HG03108 (cell line): ENCODE measurements around the gene PRR5.

Experiments used
- ATAC-seq: cut with Tn5 transposase; IDR thresholded peaks from one replicate; pipeline ENCODE4 v1.9.1; 2021; ENCODE audit warnings: moderate library complexity; ENCODE audit not compliant: unreplicated experiment

Gene PRR5

DNA sequence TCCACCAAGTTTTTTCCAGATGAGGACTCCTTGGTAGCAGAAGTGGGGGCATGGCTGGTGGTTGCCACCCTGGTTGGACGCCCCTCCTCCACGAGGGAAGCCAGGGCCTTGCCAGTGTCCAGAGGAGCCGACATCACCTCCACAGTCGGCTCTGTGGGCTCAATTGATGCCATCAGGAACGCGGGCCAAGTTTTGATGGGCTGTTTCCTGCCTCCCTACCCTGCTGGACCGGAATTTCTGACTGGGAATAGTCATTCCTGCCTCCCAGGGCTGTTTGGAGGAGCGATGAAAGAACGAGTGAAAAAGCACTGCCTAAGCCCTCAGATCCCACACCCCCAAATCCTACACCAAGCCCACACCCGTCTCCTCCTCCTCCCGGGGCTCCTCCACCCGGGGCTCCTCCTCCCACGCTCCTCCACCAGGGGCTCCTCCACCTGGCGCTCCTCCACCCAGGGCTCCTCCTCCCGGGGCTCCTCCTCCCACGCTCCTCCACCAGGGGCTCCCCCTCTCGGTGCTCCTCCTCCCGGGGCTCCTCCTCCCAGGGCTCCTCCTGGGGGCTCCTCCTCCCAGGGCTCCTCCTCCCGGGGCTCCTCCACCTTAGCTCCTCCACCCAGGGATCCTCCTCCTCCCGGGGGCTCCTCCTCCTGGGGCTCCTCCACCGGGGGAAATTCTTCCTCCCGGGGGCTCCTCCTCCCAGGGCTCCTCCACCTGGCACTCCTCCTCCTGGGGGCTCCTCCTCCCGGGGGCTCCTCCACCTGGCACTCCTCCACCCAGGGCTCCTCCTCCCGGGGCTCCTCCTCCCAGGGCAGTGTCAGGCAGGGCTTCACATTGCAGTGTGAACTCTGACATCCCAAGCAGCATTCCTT is 10.0 kb upstream of the PRR5 start:
- ATAC-seq = no peak

DNA sequence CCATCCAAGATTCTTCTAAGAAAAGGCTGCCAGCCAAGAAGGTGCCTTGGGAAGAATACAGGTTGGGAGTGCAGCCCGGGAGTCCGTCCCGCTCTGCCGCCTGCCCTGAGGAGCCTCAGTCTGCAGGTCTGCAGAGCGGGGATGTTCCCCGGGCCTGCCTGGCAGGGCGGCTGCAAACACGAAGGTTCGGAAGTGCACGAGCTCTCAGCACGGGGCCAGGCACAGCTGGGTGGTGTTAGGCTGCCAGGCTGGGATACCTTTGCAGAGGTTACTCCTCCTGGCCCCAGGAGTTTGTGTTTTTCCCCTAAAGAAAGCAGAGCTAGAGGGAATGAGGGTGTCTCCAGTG is 9.4 kb upstream of the PRR5 start:
- no peak for ATAC-seq

DNA sequence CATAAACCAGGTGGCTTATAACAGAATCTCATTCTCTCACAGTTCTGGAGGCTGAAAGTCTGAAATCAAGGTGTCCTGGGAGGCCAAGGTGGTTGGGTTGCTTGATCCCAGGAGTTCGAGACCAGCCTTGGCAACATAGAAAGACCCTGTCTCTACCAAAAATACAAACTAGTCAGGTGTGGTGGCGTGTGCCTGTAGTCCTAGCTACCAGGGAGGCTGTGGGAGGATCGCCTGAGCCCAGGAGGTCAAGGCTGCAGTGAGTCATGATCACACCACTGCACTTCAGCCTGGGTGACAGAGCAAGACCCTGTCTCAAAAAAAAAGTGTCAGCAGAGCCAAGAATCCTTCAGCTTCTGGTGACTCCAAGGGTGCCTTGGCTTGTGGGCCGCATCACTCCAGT is 8.9 kb upstream of the PRR5 start:
- no peak for ATAC-seq

DNA sequence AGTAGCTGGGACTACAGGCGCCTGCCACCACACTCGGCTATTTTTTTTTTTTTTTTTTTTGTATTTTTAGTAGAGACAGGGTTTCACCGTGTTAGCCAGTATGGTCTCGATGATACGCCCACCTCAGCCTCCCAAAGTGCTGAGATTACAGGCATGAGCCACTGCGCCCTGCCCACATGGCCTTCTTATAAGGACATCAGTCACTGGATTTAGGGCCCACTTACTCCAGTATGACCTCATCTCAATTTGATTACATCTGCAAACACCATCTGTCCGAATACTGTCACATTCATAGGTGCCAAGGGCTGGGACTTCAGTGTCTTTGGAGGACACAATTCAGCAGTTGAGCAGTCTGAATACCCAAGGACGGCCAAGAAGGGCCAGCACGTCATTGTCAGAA is 8.2 kb upstream of the PRR5 start:
- ATAC-seq = no peak

DNA sequence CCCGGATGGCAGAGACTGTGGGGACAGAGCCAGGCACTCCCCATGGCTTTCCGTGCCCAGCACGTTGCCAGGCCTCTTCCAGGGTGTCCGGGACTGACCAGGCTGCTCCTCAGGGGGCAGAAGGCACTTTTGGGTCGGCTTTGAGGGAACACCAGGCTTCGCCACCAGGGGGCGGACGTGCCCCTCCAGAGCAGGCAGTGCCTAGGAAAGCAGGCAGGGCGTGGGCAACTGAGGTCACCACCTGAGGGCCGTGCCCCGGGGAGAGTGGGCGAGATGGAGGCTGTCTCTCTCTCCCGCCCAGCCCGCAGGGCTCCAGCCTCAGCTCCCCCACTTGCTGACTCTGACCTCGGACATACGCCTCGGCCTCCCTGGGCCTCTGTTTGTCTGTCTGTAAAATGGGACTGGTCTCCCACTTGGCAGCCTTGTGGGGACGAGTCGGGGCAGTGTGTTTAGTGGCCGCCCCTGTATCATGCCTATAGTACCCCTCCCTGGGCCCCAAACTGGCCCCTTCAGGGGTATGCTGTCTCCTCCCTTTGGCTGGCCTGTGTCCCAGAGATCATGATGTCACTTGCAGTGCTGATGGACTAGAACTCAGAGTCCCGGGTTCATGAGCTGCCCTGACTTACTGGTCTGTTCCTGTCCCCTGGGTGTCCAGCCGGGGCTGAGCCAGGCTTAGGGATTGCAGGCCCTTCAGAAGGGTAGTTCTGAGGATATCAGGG is 4.4 kb upstream of the PRR5 start:
- no peak for ATAC-seq

DNA sequence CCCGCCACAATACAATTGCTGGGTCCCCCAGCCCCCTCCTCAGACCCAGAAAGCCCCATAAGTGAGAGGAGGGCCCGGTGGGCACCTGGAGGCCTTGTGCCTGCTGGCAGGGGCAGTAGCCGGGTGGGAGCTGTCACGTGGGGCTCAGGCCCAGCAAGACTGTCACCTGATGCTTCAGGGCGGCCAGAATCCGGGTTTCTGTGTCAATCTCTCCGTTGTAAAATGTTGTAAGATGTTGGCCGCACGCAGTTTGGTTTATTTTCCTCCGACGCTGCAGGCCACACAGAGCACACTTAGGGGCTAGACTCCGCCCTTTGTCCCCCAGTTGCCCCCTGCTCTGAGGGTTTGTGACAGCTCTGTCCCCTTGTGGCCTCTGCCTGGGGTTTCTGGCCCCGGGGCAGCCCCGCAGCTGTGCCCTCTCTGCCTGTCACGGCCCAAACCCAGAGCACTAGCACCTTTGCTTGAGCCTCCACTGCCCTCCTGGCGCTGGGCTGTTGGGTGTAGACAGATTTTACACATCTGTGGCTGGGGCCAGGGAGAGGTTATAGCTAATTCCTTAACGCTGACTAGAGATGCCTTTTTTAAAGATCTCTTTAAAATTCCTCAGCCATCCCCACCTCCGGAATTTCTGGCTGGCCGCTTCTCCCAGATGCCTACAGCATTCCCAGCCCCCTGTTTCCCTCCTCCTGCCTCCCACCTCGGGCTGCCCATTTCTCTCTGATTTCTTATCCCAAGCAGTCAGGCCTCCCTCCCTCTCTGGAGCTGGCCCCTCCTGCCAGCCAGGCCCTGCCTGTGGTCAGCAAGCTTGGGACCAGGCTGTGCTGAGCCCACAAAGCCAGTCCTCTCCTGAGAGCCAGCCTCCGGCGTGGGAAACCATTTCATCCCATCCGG is 3.2 kb upstream of the PRR5 start:
- ATAC-seq = no peak

DNA sequence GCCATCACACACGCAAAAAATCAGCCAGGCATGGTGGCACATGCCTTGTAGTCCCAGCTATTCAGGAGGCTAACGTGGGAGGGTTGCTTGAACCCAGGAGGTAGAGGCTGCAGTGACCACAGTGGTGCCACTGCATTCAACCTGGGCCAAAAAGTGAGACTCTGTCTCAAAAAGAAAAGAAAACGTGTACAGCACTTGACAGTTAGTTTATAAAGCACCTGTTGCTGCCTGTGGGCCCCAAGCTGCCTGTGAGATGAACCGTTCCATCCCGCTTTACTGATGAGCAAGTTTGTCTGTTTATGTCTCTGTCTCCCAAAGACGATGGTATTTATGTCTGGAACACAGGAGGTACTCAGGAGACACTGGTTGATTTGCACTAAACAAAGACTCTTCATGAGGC is 1.5 kb upstream of the PRR5 start:
- no peak for ATAC-seq

DNA sequence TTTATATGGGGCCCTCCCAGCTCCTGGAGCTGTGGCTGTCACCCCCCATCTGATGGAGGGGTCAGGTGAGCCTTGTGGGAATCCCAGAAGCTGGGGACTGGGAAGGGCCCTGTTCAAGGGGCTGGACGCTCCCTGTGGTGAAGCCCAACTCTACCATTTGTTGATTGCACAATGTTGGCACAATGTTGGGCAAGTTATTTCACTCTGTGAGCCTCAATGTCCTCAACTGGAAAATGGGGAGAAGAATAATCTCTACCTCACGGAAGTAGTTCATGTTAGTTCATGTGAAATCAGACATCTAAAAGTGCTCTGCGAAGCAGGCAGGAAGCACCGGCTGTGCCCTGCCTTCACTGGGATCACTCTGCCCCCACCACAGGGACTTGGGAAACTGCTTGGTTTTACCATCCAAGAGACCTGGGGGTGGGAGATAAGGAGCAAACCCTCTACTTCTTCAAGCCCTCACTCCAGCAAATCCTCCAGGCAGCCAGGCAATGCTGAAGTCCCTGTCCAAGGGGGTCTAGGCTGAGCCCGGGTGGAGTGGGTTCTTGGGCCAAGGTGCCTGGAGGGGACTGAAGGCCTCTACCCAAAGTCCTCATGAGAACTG is 715 bp upstream of the PRR5 start:
- ATAC-seq = no peak

DNA sequence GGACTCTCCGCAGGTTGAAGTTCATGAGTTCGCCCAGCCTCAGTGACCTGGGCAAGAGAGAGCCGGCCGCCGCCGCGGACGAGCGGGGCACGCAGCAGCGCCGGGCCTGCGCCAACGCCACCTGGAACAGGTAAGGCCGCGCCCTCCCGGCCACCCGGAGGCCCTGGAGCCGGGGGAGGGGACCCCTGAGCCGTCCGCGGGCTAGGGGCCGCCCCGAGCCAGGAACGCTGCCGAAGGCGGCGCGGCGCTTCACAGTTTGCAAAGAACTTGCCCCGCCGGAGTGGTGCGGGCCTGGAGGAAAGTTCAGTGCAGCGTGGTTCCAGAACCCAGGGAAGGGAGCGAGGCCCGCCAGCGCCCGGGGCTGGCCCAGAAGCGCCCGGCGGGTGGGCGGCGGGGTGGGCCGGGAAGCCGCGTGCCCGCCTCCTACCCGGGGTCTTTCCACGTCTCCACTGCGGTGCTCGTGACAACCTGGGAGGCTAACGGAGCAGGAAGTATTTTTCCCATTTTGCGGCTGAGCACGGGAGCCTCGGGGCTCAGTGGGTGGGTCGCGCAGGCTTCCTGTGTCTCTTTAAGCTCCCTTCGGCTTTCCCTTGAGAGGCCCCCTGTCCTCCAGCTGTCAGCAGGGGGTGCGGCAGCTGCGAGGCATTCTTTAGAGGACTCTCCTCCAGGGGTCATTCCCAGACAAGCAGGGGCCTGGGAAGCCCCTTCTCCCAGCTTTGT is 635 bp downstream of the PRR5 start:
- ATAC-seq = peak; percentile 25

DNA sequence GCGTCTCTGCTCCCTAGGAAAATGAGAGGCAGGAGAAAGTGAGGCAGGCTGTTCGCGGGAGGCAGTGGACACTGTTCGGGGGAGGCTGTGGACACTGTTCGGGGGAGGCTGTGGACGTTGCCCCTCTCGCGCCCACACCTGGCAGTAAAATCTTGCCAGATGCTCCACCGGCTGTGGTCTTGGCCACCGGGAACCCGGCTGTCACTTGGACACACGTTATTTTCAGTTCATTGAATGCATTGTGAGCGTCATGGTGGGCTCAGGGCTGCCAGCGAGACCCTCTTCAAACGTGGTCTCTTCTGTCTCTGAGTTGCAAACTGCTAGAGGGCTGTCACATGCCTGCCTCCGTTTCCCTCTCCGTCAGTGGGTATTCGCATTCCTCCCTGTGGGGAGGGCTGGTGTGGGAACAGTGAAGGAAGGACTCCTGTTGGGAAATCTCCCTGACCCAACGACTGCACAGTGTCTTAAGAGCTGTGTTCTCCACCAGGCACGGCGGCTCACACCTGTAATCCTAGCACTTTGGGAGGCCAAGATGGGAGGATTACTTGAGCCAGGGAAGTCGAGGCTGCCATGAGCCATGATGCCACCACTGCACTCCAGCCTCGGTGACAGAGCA is 1.4 kb downstream of the PRR5 start:
- ATAC-seq = no peak

DNA sequence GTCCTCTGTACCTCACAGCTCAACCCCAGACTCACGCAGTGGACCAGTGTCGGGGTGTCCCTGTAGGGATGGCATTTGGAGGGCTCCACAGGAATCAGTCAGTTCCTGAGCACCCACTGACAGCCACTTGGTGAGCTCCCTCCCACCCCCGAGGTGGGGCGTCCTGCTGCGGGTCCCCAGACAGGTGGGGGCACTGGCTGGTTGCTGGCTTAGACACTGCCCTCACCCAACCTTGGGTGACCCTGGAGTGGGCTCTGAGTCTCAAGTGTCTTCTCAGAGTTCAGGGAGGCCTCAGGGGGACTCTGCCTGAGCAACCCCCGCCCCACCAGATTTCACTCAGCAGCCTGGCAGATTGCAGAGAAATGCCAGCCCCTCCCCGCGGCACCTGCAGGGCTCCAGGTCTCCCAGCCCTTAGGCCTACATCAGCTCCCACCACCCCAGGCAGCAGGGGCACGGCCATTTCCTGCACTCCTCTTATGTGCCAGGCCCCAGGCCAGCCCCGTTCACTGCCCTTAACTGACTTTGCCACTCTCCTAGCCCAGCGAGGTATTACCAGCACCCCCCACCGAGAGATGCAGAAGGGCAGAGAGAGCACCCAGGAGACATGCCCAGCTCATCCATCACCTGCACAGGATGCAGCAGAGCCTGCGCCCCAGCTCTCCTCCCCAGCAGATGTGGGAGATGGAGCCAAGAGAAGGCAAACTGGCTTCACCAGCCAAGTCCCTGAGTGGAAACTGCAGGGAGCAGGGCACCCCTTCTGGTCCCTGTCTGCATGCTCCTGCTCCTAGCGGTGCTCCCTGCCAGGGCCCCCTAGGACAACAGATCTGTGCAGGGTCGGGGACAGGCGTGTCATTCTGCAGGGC is 2.4 kb downstream of the PRR5 start:
- ATAC-seq = no peak

DNA sequence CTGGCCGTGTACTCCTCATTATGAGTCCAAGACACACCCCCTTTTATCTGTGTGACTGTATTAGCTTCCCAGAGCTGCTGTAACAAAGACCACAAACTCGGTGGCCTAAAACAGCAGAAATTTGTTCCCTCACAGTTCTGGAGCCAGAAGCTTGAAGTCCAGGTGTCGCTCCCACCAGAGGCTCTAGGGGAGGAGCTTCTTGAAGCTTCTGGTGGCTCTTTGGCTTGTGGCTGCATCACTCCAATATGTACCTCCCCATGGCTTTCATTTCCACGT is 3.0 kb downstream of the PRR5 start:
- no peak for ATAC-seq

DNA sequence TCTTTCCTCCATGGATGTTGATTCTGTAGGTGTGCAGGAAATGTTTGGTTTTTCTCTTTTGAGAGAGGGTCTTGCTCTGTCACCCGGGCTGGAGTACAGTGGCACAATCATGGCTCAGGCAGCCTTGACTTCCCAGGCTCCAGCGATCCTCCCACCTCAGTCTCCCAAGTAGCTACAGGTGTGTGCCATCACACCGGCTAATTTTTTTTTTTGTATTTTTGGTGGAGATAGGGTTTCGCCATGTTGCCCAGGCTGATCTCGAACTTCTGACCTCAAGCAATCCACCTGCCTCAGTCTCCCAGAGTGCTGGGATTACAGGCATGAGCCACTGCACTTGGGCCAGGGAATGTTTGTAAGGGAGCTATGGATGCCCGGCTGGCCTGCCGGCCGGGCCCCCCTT is 4.5 kb downstream of the PRR5 start:
- no peak for ATAC-seq

DNA sequence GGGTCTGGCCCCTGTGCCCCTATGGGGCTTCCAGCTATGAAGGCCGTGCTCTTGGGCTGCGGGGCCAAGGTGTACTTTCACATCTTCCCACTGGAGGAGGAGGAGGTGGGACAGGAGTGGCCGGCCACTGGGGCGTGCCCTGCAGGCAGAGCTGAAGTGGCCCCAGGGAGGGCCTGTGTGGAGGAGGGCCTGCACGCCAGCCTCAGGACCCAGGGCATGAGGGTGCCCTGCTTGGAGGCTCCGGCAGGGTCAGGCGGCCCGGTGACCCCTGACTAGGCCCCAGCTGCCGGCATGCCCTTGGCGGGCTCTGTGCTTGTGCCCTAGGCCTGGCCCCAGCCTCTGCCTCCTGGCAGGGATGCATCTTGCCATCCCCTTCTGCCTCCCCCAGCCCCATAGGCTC is 5.2 kb downstream of the PRR5 start:
- ATAC-seq = no peak

DNA sequence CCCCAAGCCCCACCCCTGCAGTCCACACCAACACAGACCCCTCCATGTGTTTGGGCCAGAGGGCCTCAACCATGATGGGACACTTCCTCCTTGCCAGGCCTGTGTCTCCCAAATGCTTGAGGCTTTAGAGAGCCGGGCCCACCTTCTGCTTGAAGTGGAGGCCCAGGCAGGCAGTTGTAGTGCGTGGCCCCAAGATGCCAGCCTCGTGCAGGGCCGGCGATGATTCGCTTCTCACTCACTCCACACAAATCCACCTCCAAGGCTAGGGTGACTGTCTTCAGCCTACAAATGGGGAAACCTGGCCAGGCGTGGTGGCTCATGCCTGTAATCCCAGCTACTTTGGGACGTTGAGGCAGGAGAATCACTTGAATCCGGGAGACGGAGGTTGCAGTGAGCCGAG is 5.7 kb downstream of the PRR5 start:
- no peak for ATAC-seq

DNA sequence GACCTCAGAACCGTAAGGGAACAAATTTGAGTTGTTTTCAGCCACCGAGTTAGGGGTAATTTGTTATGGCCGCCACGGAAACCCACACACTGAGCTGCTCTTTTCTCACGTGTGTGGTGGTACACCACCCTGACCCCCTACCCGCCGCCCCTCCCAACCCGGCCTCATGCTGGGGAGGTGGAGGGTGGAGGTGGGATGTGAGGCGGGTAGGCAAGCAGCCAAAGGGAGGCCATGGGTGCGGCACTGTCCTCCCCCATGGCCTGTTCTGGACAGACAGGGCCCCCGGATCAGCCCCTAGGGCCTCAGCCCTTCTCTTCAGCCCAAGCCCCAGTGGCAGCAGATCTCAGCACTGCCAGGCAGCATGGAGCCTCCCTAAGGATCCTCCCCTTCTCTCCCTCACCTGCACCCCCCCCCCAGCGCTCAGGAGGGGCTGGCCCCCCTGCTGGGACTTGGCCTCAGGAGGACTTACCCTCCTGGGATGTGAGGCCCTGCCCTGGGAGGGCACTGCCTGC is 7.9 kb downstream of the PRR5 start:
- no peak for ATAC-seq

DNA sequence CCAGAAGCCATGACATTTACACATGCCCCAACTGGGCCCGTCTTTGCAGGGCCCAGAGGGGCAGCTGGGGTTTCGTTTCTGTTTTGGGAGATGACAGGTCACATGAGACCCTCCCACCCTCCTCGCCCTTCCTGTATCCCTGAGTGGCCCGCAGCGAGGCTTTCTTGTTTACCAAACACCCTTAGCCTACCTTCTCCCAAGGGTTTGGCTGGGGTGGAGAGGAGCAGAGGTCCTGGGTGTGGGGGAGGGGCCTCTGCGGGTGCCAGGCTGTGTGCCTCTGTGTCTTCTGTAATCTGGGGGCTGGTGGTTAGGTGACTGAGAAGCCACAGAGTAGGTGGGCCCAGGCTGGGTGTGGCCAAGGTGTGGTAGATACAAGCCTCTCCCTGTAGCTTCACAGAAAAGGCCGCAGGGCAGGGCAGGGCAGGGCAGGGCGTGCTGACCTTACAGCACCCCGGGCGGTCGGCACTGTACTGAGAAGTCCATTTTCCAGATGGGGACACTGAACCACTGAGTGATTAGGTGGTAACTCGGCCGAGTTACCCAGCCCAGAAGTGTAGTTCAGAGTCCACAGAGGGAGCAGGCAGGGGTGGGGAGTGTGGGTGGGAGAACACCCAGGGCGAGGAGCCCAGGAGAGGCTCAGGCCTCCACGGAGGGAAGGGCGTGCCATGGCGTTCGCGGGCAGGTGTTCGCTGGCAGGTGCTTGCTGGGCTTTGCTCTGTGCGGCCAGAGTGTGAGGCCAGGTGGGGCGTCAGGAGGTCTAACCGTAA is 8.7 kb downstream of the PRR5 start:
- ATAC-seq = no peak

DNA sequence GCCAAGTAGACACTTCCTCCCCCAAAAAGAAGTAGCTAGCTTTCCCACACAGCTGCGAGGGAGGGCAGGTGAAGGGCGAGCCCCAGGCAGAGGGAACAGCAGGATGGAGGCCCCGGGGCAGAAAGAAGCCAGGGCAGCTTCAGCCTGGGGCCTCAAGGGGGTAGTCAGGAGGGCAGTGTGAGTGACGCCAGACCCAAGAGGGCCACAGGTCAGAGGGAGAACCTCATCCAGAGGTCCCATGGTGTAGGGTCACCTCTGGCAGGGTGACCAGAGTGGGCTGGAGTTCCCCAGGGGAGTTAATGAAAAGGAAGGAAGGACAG is 9.2 kb downstream of the PRR5 start:
- no peak for ATAC-seq
